HepG2 (cell line): Measurements from ENCODE around the gene CRYAA. TPM values are rescaled to one million over a fixed set of nuclear protein-coding genes. Genes with fewer than 3 reads are reported as not detected.

Experiments
- ATAC-seq: fragments of 200-7000 bp; cut with Tn5 transposase; 3 replicates; pipeline ENCODE4 v1.9.1; 2020; ENCODE audit warnings: mild to moderate bottlenecking, moderate library complexity
- BruUV-seq: library from RNA; stranded (reverse); fragments of 400-500 nt; replicated peaks from 2 replicates; lab custom pipeline; 2021; lab: Mats Ljungman, UMichigan
- CTCF ChIA-PET: fragments of 300-600 bp; formaldehyde crosslinking; extraction: SDS; loops from one replicate; lab custom pipeline; 2021; ENCODE audit warnings: low total read pairs, inconsistent platforms, low intra/inter-chr PET ratio; lab: Yijun Ruan, JAX
- POLR2A ChIA-PET: fragments of 350-600 bp; sonication (Branson Sonifier 250); formaldehyde crosslinking; loops from one replicate; lab custom pipeline; 2020; ENCODE audit warnings: antibody characterized with exemption, inconsistent platforms; lab: Yijun Ruan, JAX
- DNase-seq: peaks from one replicate; pipeline ENCODE4 v3.0.0-alpha.2; 2015; ENCODE audit warnings: low spot score
- FAIRE-seq: peaks from 3 replicates; lab custom pipeline; 2011; peaks lifted over from hg19 to GRCh38; lab: Jason Lieb, UNC
- H2AFZ ChIP-seq: one replicate; pipeline ENCODE4 v1.6.1; 2011; ENCODE audit warnings: low read length, inconsistent platforms
- H3K27ac ChIP-seq: fragments of 300-600 bp; 3 replicates; pipeline ENCODE4 v1.8.0; 2011; ENCODE audit warnings: mixed run types, mild to moderate bottlenecking, mixed read lengths, low read length, inconsistent platforms; ENCODE audit not compliant: insufficient read depth; ENCODE audit errors: extremely low read length
- H3K27me3 ChIP-seq, 2 experiments: fragments of 200-600 bp in 1 of 2; 2 replicates in 1 of 2; 3 replicates in 1 of 2; pipeline versions ENCODE4 v1.6.0 to v1.8.0; 2011; ENCODE audit warnings: low read length in 2 of 2, mild to moderate bottlenecking in 2 of 2, moderate library complexity in 2 of 2, inconsistent platforms in 1 of 2; ENCODE audit not compliant: insufficient read depth in 2 of 2, control insufficient read depth in 1 of 2
- H3K36me3 ChIP-seq, 2 experiments: fragments of 200-600 bp in 1 of 2; replicated peaks in 1 of 2; 2 replicates in 1 of 2; 3 replicates in 1 of 2; pipeline versions ENCODE4 v1.5.1 to v1.8.0; 2011; ENCODE audit warnings: low read length in 2 of 2, inconsistent platforms in 1 of 2; ENCODE audit not compliant: insufficient read depth in 2 of 2, control insufficient read depth in 1 of 2
- H3K4me1 ChIP-seq: 2 replicates; pipeline ENCODE4 v1.5.1; 2012; ENCODE audit warnings: low read length, inconsistent platforms; ENCODE audit not compliant: insufficient read depth
- H3K4me2 ChIP-seq: 2 replicates; pipeline ENCODE4 v1.6.0; 2011; ENCODE audit warnings: low read depth, low read length, inconsistent platforms
- H3K4me3 ChIP-seq, 3 experiments: fragments of 200-600 bp in 1 of 3; sonication (generic), shearing (Covaris generic) in 1 of 3; replicated peaks in 1 of 3; 2 replicates each; pipeline ENCODE4 v1.5.1; 2011 to 2016; ENCODE audit warnings: low read length in 3 of 3, inconsistent platforms in 2 of 3, low read depth in 2 of 3, mild to moderate bottlenecking in 2 of 3, control low read depth in 1 of 3, mixed read lengths in 1 of 3; ENCODE audit not compliant: insufficient read depth in 1 of 3
- H3K79me2 ChIP-seq: one replicate; pipeline ENCODE4 v1.6.1; 2011; ENCODE audit warnings: low read length, inconsistent platforms; ENCODE audit not compliant: insufficient read depth
- H3K9ac ChIP-seq: 2 replicates; pipeline ENCODE4 v1.6.0; 2011; ENCODE audit warnings: mild to moderate bottlenecking, low read depth, low read length, inconsistent platforms; ENCODE audit not compliant: insufficient read depth
- H3K9me3 ChIP-seq: 2 replicates; pipeline ENCODE4 v1.5.1; 2012; ENCODE audit warnings: mild to moderate bottlenecking, low read length
- H4K20me1 ChIP-seq: 2 replicates; pipeline ENCODE4 v1.6.0; 2011; ENCODE audit warnings: inconsistent platforms, mild to moderate bottlenecking, low read length, moderate library complexity; ENCODE audit not compliant: insufficient read depth
- FIP1L1 ChIP-seq: fragments of 200-400 bp; formaldehyde crosslinking; IDR thresholded peaks from 2 replicates; pipeline ENCODE4 v1.6.1; 2018; ENCODE audit warnings: low read depth, mild to moderate bottlenecking, low read length, moderate library complexity, borderline replicate concordance; ENCODE audit not compliant: insufficient read depth
- FOXM1 ChIP-seq: sonication (generic); formaldehyde crosslinking; IDR thresholded peaks from 2 replicates; pipeline ENCODE4 v1.5.0; 2020; ENCODE audit warnings: missing genetic modification reagents
- KDM2A ChIP-seq: sonication (generic); formaldehyde crosslinking; IDR thresholded peaks from 2 replicates; pipeline ENCODE4 v1.4.0; 2020; ENCODE audit warnings: low read depth, missing genetic modification reagents, borderline replicate concordance
- U2AF1 ChIP-seq: fragments of 200-400 bp; formaldehyde crosslinking; optimal IDR thresholded peaks from 2 replicates; pipeline ENCODE3; 2017; ENCODE audit warnings: mild to moderate bottlenecking, low read depth, low read length
- ZBTB1 ChIP-seq: sonication (generic); formaldehyde crosslinking; IDR thresholded peaks from 2 replicates; pipeline ENCODE4 v1.4.0; 2020; ENCODE audit warnings: missing genetic modification reagents, borderline replicate concordance
- ZNF230 ChIP-seq: sonication (generic); formaldehyde crosslinking; IDR thresholded peaks from 2 replicates; pipeline ENCODE4 v1.4.0; 2020; ENCODE audit warnings: mild to moderate bottlenecking, missing genetic modification reagents
- ZNF496 ChIP-seq: sonication (generic); formaldehyde crosslinking; IDR thresholded peaks from 2 replicates; pipeline ENCODE4 v1.8.1; 2023; ENCODE audit warnings: mild to moderate bottlenecking, moderate library complexity, missing genetic modification reagents; ENCODE audit not compliant: insufficient replicate concordance
- ZNF552 ChIP-seq: sonication (generic); formaldehyde crosslinking; IDR thresholded peaks from 2 replicates; pipeline ENCODE4 v1.9.0; 2022; ENCODE audit warnings: missing genetic modification reagents, mild to moderate bottlenecking, borderline replicate concordance
- ZNF577 ChIP-seq: sonication (generic); formaldehyde crosslinking; IDR thresholded peaks from 2 replicates; pipeline ENCODE4 v1.4.0; 2020; ENCODE audit warnings: mild to moderate bottlenecking, low read depth, missing genetic modification reagents, borderline replicate concordance
- WGBS: methylation state at CpG from one replicate; pipeline ENCODE4 v1.1.6; 2017; ENCODE audit warnings: low lambda C conversion rate; 5-methylcytosine and 5-hydroxymethylcytosine counted together
- in situ Hi-C: cut with HindIII; loops from 2 replicates; pipeline ENCODE4 v1.10.0; 2017; ENCODE audit warnings: low pct_unique_long_range_greater_than_20kb; ENCODE audit not compliant: extremely low pct_ligation_motif_present
- intact Hi-C: fragments of 100-400 bp; cut with micrococcal nuclease; formaldehyde crosslinking; loops from one replicate; pipeline ENCODE4 v1.10.0; 2022; ENCODE audit not compliant: unreplicated experiment
- polyA plus RNA-seq, 8 experiments: library from polyadenylated mRNA; depleted of rRNA in 3 of 8; stranded (reverse) in 7 of 8; unstranded in 1 of 8; fragments of >200 nt; fragmentation: Illumina TruSeq in 4 of 8; extraction: Trizol in 4 of 8; gene quantifications; 2 replicates each; pipeline versions ENCODE4 v1.2.1 to v1.2.3, GENCODE V29; 2011 to 2016; ENCODE audit warnings: low read depth in 4 of 8, missing spikeins in 1 of 8, mixed read lengths in 1 of 8; ENCODE audit not compliant: insufficient read depth in 1 of 8
- total RNA-seq, 5 experiments: library from RNA; depleted of rRNA; stranded (reverse); fragments of >200 nt; fragmentation: Illumina TruSeq; extraction: Trizol; gene quantifications; 2 replicates each; pipeline ENCODE4 v1.2.3, GENCODE V29; 2016; ENCODE audit warnings: low read depth in 1 of 5
- TF ChIP-seq, protein P1 (sequence below): sonication (generic); formaldehyde crosslinking; IDR thresholded peaks from 2 replicates; pipeline ENCODE4 v1.5.0; 2020; ENCODE audit warnings: mild to moderate bottlenecking, missing genetic modification reagents, moderate library complexity
- TF ChIP-seq, protein P2 (sequence below): sonication (generic); formaldehyde crosslinking; IDR thresholded peaks from 2 replicates; pipeline ENCODE4 v1.4.0; 2020; ENCODE audit warnings: missing genetic modification reagents
- TF ChIP-seq, protein P3 (sequence below): sonication (generic); formaldehyde crosslinking; IDR thresholded peaks from 2 replicates; pipeline ENCODE4 v1.5.0; 2020; ENCODE audit warnings: mild to moderate bottlenecking, missing genetic modification reagents

Gene CRYAA
- total and polyA plus RNA-seq, 2 of the 13 experiments (the other 11 are each of a cell fraction or from before 2014, with no cell fraction given): 5.6 to 8.6 TPM

DNA sequence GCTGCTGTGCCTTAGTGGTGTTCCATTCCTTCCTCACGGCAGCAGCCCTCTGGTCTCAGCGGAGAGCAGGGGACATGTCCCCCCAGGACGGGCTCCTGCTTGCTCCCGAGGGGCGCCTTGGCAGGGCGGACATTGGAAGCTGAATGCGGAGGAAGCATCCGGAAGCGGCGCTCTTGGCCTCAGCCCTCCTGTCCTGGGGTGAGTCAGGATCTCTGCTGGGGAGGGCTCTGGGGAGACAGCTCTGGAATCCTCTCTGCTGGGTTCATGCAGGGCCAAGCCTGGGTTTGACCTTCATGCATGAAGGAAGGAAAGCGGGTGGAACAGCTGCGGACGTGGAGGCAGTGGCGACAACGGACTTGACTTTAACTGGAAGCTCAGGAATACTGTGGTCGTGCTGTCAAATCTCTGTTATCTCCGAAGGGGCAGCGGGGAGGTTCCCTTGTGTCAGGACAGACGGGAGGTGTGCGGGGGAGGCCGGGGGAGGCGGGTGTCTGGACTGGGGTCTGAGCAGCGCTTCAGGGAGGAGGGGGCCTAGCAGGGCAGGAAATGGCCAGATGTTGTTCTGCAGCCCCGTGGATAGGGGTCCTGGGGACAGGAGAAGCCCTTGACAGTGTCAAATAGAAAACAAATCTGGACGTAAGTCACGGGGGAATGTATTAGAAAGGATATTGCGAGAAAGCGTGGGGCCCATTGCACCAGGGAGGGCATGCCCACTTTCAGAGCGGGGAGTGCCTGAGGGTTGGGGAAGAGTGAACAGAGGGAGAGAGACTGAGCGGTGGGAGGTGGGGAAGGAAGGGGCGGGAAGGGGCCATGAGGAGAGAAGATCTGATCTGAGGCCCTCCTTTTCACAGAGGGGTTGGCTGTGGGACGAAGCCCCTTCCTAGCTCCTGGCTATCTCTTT, 26.6 kb downstream of the CRYAA start:
- no peaks in the 10 kb centered on the region for H3K36me3 ChIP-seq
- 93% methylated on average over 31 of the region's 32 CpGs for WGBS
- no peak overlapping the region for H2AFZ ChIP-seq
- peak overlapping the region; percentile 45 for H3K9ac ChIP-seq
- POLR2A ChIA-PET: interaction anchor here (1.0 kb wide), 1 partner anchor 16 kb away, joined by 4 read pairs; no protein-coding TSS in a partner anchor
- H3K79me2 ChIP-seq: no peaks in the 10 kb centered on the region
- no peak for ATAC-seq
- peaks cover 43% of the 10 kb centered on the region for H3K4me1 ChIP-seq
- H3K27ac ChIP-seq: peak overlapping the region; percentile 57
- FAIRE-seq: no peak
- H4K20me1 ChIP-seq: no peaks in the 10 kb centered on the region
- no peak for DNase-seq
- intact Hi-C loops: no loop called here
- peak overlapping the region; percentile 7 to 60 (median 26); a peak in 5 of 6 replicates for H3K4me3 ChIP-seq
- 0 out of 2 replicates have a peak, but pooled peaks cover 4% of the 10 kb centered on the region for H3K9me3 ChIP-seq
- H3K27me3 ChIP-seq: no peaks in the 10 kb centered on the region
- in situ Hi-C loops: no loop called here
- H3K4me2 ChIP-seq: peak overlapping the region; percentile 79
- CTCF ChIA-PET: no interaction called here
- no TSS peak for BruUV-seq
- TF ChIP-seq, protein P1, sequence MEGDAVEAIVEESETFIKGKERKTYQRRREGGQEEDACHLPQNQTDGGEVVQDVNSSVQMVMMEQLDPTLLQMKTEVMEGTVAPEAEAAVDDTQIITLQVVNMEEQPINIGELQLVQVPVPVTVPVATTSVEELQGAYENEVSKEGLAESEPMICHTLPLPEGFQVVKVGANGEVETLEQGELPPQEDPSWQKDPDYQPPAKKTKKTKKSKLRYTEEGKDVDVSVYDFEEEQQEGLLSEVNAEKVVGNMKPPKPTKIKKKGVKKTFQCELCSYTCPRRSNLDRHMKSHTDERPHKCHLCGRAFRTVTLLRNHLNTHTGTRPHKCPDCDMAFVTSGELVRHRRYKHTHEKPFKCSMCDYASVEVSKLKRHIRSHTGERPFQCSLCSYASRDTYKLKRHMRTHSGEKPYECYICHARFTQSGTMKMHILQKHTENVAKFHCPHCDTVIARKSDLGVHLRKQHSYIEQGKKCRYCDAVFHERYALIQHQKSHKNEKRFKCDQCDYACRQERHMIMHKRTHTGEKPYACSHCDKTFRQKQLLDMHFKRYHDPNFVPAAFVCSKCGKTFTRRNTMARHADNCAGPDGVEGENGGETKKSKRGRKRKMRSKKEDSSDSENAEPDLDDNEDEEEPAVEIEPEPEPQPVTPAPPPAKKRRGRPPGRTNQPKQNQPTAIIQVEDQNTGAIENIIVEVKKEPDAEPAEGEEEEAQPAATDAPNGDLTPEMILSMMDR: no peak
- TF ChIP-seq FIP1L1: no peak
- TF ChIP-seq, protein P2, sequence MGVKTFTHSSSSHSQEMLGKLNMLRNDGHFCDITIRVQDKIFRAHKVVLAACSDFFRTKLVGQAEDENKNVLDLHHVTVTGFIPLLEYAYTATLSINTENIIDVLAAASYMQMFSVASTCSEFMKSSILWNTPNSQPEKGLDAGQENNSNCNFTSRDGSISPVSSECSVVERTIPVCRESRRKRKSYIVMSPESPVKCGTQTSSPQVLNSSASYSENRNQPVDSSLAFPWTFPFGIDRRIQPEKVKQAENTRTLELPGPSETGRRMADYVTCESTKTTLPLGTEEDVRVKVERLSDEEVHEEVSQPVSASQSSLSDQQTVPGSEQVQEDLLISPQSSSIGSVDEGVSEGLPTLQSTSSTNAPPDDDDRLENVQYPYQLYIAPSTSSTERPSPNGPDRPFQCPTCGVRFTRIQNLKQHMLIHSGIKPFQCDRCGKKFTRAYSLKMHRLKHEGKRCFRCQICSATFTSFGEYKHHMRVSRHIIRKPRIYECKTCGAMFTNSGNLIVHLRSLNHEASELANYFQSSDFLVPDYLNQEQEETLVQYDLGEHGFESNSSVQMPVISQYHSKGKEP: no peak
- TF ChIP-seq ZNF552 (CRISPR knock-in tag): no peak
- TF ChIP-seq KDM2A (CRISPR knock-in tag): no peak
- no peak for TF ChIP-seq ZBTB1
- TF ChIP-seq ZNF230 (CRISPR knock-in tag): no peak
- no peak for TF ChIP-seq ZNF577 (CRISPR knock-in tag)
- no peak for TF ChIP-seq ZNF496 (CRISPR knock-in tag)
- TF ChIP-seq FOXM1 (CRISPR knock-in tag): no peak
- TF ChIP-seq, protein P3, sequence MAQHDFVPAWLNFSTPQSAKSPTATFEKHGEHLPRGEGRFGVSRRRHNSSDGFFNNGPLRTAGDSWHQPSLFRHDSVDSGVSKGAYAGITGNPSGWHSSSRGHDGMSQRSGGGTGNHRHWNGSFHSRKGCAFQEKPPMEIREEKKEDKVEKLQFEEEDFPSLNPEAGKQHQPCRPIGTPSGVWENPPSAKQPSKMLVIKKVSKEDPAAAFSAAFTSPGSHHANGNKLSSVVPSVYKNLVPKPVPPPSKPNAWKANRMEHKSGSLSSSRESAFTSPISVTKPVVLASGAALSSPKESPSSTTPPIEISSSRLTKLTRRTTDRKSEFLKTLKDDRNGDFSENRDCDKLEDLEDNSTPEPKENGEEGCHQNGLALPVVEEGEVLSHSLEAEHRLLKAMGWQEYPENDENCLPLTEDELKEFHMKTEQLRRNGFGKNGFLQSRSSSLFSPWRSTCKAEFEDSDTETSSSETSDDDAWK (CRISPR knock-in tag): no peak
- TF ChIP-seq U2AF1: no peak
